Fibroblast of peridontal ligament (primary cell): ENCODE results near the gene EDN1.
"Not testable (repeated sequence)": the region's sequence is repeated elsewhere in the genome, so short reads cannot be mapped to it uniquely, and the experiment has no call there.

Experiments
- DNase-seq: peaks from one replicate; pipeline ENCODE4 v3.0.0-alpha.2; 2010; ENCODE audit errors: extremely low read depth

Gene EDN1

DNA sequence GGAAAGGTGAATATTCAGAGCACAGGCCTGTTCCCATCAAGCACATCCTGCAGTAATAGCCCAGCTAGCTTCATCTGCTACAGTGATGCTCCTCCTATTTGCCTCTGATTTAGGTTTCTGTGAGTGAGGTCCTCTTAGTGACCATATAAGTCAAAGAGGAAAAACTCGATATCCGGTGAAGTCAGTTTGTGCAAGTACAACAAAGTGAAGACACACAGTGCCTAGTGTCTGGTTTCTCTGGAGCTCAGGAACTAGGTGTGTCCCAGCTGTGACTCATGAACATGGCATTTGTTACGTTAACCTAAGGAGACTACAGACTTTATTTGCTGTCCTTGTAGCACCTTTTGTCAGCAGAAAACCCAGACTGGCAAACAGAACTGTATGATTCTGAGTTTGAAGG, 33.9 kb downstream of the EDN1 start:
- DNase-seq = no peak

- DNase-seq = no peak
Measured at GRCh38 chr6:12324748-12325147, 34.6 kb downstream of the EDN1 start.

GRCh38 chr6:12325872-12326271, 35.7 kb downstream of the EDN1 start:
- DNase-seq = no peak

GRCh38 chr6:12327391-12327790, 37.2 kb downstream of the EDN1 start:
- no peak for DNase-seq

DNA sequence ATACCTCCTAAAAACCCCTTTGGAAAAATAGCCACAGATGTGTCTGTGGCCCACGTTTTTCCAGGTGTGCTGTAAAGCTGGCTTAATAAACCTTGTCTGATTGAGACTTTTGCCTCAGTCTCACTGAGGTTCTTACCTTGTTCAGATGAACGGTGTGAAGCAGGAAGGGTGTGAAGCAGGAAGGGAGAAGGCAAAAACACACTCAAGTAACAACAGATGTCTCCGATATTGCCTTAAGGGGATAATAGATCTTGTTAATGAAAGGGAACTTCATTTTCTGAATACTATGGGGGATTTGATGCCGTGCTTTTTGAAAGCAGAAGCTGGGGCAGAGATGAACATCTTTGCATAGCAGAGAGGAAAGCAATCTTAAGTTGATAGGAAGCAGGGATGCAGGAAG, 37.8 kb downstream of the EDN1 start:
- DNase-seq = no peak

DNA sequence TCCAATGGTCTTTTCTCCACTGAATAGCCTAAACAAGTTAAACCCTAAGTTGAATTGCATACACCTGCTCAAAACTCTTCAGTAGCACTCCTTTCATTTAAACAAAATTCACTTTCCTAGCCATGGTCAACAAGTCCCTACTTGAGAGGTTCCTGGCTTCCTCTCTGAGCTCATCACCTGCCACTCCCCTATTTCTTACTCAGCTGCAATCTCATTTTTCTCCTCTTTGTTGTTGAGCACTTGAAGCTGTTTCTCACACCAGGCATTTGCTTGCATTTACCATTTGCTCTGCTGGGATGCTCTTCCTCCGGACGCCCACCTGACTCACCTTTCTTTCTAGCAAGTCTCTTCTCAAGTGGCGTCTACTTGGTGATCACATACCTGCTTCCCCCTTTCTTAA, 38.5 kb downstream of the EDN1 start:
- no peak for DNase-seq

- no peak for DNase-seq
Measured at GRCh38 chr6:12331474-12331873, 41.3 kb downstream of the EDN1 start.

GRCh38 chr6:12331951-12332749, 42.0 kb downstream of the EDN1 start:
- DNase-seq = no peak

GRCh38 chr6:12332750-12333079, 42.6 kb downstream of the EDN1 start:
- not testable (repeated sequence) for DNase-seq

DNA sequence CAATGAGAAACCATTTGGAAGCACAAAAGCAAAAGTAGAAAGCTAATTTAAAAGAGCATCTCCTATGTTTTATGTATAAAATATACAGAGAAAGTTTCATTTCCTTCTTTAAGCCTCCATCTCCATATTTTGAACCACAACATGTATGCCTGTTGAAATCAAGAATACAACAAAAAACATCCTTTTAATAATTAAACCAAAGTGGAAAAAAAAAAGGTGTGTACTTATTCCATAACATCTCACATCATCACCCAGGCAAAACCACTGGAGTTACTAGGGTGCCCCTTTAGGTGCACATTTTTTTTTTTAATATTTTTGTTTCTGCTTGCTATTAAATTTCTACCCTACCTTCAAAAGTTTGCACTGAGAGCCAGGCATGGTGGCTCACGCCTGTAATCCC, 43.0 kb downstream of the EDN1 start:
- no peak for DNase-seq

GRCh38 chr6:12334526-12335130, 44.5 kb downstream of the EDN1 start:
- no peak for DNase-seq

GRCh38 chr6:12335131-12335527, 45.0 kb downstream of the EDN1 start:
- DNase-seq = no peak

GRCh38 chr6:12335717-12336116, 45.6 kb downstream of the EDN1 start:
- no peak for DNase-seq

- DNase-seq = no peak
Measured at GRCh38 chr6:12336121-12336971, 46.2 kb downstream of the EDN1 start.

GRCh38 chr6:12339022-12339421, 48.9 kb downstream of the EDN1 start:
- no peak for DNase-seq

DNA sequence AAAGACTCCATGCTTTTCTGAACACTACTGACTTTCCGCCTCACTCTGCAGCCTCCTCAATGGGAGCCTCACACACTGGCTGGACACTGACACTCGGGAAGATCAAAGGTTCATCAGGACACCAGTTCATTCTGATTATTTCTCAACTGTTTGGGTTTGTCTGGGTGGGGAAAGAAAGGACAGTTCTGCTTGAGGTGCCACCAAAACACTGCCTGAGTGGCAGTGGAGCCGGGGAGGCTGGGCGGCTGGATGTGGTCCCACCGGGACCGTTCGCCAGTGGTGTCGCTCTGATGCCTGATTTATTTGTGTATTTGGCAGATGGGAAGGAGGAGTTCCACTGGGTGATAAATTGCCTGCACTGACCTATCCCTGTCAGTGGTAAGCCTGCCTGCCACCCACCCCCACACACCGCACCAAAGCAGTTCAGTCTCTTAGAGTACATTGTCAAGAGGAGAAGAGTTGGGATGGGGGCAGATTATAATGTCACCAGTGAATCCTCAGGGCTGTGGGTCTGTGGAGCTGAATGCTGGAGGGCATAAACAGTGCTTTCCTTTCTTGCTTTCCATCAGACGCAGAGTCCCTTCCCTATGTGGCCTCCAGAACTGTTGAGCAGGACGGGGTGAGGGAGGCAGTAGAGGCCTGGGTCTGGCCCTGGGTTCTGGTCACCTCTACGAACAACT, 49.8 kb downstream of the EDN1 start:
- no peak for DNase-seq

- DNase-seq = no peak
Measured at GRCh38 chr6:12340488-12340818, 50.3 kb downstream of the EDN1 start.

- no peak for DNase-seq
Measured at GRCh38 chr6:12342664-12343063, 52.5 kb downstream of the EDN1 start.

GRCh38 chr6:12343122-12343439, 52.9 kb downstream of the EDN1 start:
- no peak for DNase-seq

GRCh38 chr6:12343440-12344162, 53.4 kb downstream of the EDN1 start:
- no peak for DNase-seq

DNA sequence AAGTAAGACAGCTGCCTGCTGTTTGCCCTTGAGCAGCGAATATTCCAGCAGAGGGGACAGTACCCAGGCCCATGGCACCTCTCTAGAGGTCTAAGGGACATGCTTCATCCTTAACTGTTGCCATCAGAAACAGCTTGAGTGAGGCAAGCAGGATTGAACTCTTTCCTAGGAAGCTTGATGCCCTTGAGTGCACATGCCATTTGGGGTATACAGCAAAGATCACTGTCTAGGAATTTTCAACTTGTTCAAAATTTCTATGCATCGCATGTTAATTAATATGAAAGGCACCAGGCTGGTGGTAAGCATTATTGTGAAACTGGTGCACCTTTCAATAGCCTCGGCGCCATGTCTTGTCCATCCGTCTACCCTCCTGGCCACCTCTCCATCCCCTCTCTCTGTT, 54.1 kb downstream of the EDN1 start:
- DNase-seq = no peak
